Dedifferentiated amniotic fluid mesenchymal stem cell (primary cell): ENCODE measurements around the gene SLCO4A1.

Source experiments
- DNase-seq: peaks from one replicate; pipeline ENCODE4 v3.0.0-alpha.2; 2016; ENCODE audit errors: extremely low spot score

The SLCO4A1 gene

GRCh38 chr20:62700261-62700930, 58.1 kb downstream of the SLCO4A1 start:
- no peak for DNase-seq

GRCh38 chr20:62701161-62702012, 59.1 kb downstream of the SLCO4A1 start:
- no peak for DNase-seq

GRCh38 chr20:62702013-62702300, 59.7 kb downstream of the SLCO4A1 start:
- DNase-seq: no peak

- peak; percentile 76 for DNase-seq
Observed at GRCh38 chr20:62702895-62703852, 60.9 kb downstream of the SLCO4A1 start.

GRCh38 chr20:62703853-62704228, 61.5 kb downstream of the SLCO4A1 start:
- no peak for DNase-seq

- peak; percentile 95 for DNase-seq
Observed at GRCh38 chr20:62704341-62704948, 62.1 kb downstream of the SLCO4A1 start.

- DNase-seq: no peak
Observed at GRCh38 chr20:62705627-62706026, 63.3 kb downstream of the SLCO4A1 start.

- no peak for DNase-seq
Observed at GRCh38 chr20:62706344-62706743, 64.0 kb downstream of the SLCO4A1 start.

GRCh38 chr20:62706857-62707256, 64.6 kb downstream of the SLCO4A1 start:
- DNase-seq: no peak

GRCh38 chr20:62707276-62707920, 65.1 kb downstream of the SLCO4A1 start:
- no peak for DNase-seq

GRCh38 chr20:62707921-62708521, 65.7 kb downstream of the SLCO4A1 start:
- DNase-seq: no peak

GRCh38 chr20:62708591-62709536, 66.6 kb downstream of the SLCO4A1 start, which contains the start of gene NTSR1:
Gene NTSR1 (plus strand): TSS chr20:62708836. CDS start chr20:62709208, 372 bp downstream.
- DNase-seq: no peak

- DNase-seq: no peak
Observed at GRCh38 chr20:62709537-62709905, 67.2 kb downstream of the SLCO4A1 start.

GRCh38 chr20:62710221-62710885, 68.0 kb downstream of the SLCO4A1 start:
- no peak for DNase-seq

GRCh38 chr20:62710886-62711702, 68.8 kb downstream of the SLCO4A1 start:
- DNase-seq: no peak

GRCh38 chr20:62711703-62712101, 69.4 kb downstream of the SLCO4A1 start:
- no peak for DNase-seq

- DNase-seq: no peak
Observed at GRCh38 chr20:62712606-62713005, 70.3 kb downstream of the SLCO4A1 start.

- DNase-seq: no peak
Observed at GRCh38 chr20:62714006-62714405, 71.7 kb downstream of the SLCO4A1 start.
